ENCODE measurements around the gene SRC.
"Not testable (repeated sequence)": the region's sequence is repeated elsewhere in the genome, so short reads cannot be mapped to it uniquely, and the experiment has no call there.

Gene SRC

DNA sequence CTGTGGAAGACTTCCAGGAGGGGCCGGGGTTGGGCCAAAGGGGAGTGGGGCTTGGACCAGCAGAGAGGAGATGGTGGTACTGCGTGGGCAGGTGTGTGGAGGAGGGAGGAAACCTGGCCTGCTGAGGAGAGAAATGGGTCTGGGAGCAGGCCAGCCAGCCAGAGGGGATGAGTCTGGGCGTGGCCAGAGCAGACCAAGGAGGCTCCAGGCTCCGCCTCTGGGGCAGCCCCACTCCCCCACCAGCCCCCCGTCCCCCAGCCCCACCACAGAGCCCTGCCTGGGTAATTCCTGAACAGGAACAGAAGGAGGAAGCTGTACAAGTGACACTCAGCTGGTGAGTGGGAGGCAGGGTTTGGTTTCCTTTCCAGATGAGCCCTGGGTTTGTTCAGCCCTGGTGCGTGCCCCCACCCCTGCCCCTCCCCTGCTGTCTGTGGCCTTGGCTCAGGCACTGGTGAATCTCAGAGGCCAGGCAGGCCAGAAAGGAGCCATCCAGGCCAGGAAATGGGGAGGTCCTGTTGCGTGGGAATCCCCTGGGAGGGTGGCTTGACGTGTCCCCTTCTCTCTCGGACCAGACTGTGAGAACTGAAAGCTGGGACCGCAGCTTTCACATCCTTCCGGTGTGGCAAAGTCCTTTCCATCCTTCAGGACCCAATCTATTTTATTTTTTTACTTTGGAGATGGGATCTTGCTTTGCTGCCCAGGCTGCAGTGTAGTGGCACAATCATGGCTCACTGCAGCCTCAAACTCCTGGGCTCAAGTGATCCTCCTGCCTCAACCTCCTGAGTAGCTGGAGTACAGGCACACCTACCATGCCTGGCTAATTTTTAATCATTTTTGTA lies 9.4 kb upstream of the SRC start:
- TF ChIP-seq CTCF (IDR thresholded peaks at IDR 0.05; ENCODE audit: insufficient read depth, low read length, missing control alignments): no peak
- ChIA-PET CTCF (interaction anchor here (1.5 kb wide), 1 partner anchor 10 kb away, joined by 3 read pairs; no protein-coding TSS in a partner anchor), POLR2A (interaction anchor here (0.5 kb wide), 1 partner anchor 15 kb away, joined by 4 read pairs; no protein-coding TSS in a partner anchor)
- no peak overlapping the region for H3K4me3 ChIP-seq (ENCODE audit: low read depth, low read length)
- no peak for DNase-seq (ENCODE audit: low read depth, low spot score)

GRCh38 chr20:37337208-37337991 lies 8.5 kb upstream of the SRC start:
- POLR2A ChIA-PET: interaction anchor here (0.5 kb wide), 1 partner anchor 15 kb away, joined by 4 read pairs; no protein-coding TSS in a partner anchor
- DNase-seq (ENCODE audit: low read depth, low spot score): no peak
- CTCF ChIA-PET: interaction anchor here (0.8 to 1.5 kb wide), 2 partner anchors 11 to 207 kb away, joined by 3 read pairs; no protein-coding TSS in a partner anchor
- no peak overlapping the region for H3K4me3 ChIP-seq (ENCODE audit: low read depth, low read length)
- TF ChIP-seq CTCF (IDR thresholded peaks at IDR 0.05; ENCODE audit: insufficient read depth, low read length, missing control alignments): no peak

DNA sequence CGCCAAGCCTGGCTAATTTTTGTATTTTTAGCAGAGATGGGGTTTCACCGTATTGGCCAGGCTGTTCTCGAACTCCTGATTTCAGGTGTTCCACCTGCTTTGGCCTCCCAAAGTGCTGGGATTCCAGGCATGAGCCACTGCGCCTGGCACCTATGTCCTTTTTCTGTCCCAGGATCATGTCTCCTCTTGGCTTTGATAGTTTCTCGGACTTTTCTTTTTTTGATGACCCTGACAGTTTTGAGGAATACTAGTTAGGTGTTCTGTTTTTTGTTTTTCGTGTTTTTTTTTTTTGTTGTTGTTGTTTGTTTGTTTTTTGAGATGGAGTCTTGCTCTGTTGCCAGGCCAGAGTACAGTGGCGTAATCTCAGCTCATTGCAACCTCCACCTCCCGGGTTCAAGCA lies 7.6 kb upstream of the SRC start:
- H3K4me3 ChIP-seq (ENCODE audit: low read depth, low read length); DNase-seq (ENCODE audit: low read depth, low spot score); POLR2A ChIA-PET: not testable (repeated sequence)
- CTCF ChIA-PET: interaction anchor here (1.5 kb wide), 1 partner anchor 12 kb away, joined by 3 read pairs; no protein-coding TSS in a partner anchor

- CTCF ChIA-PET: no interaction called here
- no peak overlapping the region for H3K4me3 ChIP-seq (ENCODE audit: low read depth, low read length)
- TF ChIP-seq CTCF (IDR thresholded peaks at IDR 0.05; ENCODE audit: insufficient read depth, low read length, missing control alignments): no peak
- DNase-seq (ENCODE audit: low read depth, low spot score): no peak
- POLR2A ChIA-PET: no interaction called here
These were observed 6.7 kb upstream of the SRC start for GRCh38 chr20:37339208-37339607.

DNA sequence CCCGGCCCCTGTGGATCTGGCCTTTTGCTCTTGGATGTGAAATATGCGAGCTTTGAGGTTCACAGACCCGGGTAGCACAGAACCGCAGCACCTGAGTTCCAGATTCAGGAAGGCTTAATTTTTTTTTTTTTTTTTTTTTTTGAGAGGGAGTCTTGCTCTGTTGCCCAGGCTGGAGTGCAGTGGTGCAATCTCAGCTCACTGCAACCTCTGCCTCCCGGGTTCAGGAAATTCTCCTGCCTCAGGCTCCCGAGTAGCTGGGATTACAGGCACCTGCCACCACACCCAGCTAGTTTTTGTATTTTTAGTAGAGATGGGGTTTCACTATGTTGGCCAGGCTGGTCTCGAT lies 6.2 kb upstream of the SRC start:
- CTCF ChIA-PET: interaction anchor here (0.6 kb wide), 1 partner anchor 58 kb away, joined by 3 read pairs; no protein-coding TSS in a partner anchor
- H3K4me3 ChIP-seq (ENCODE audit: low read depth, low read length); POLR2A ChIA-PET; DNase-seq (ENCODE audit: low read depth, low spot score): not testable (repeated sequence)

- ChIA-PET POLR2A (no interaction called here), CTCF (no interaction called here)
- H3K4me3 ChIP-seq (ENCODE audit: low read depth, low read length): no peak overlapping the region
- TF ChIP-seq CTCF (IDR thresholded peaks at IDR 0.05; ENCODE audit: insufficient read depth, low read length, missing control alignments): no peak
- no peak for DNase-seq (ENCODE audit: low read depth, low spot score)
These were observed 4.9 kb upstream of the SRC start for GRCh38 chr20:37340998-37341397.

- CTCF ChIA-PET: no interaction called here
- DNase-seq (ENCODE audit: low read depth, low spot score): no peak
- no peak for TF ChIP-seq CTCF (IDR thresholded peaks at IDR 0.05; ENCODE audit: insufficient read depth, low read length, missing control alignments)
- POLR2A ChIA-PET: no interaction called here
- no peak overlapping the region for H3K4me3 ChIP-seq (ENCODE audit: low read depth, low read length)
These were observed 4.3 kb upstream of the SRC start for GRCh38 chr20:37341632-37342031.

Measured in AG04449 (cell line).